Measurements from ENCODE around the gene ST3GAL5.

DNA sequence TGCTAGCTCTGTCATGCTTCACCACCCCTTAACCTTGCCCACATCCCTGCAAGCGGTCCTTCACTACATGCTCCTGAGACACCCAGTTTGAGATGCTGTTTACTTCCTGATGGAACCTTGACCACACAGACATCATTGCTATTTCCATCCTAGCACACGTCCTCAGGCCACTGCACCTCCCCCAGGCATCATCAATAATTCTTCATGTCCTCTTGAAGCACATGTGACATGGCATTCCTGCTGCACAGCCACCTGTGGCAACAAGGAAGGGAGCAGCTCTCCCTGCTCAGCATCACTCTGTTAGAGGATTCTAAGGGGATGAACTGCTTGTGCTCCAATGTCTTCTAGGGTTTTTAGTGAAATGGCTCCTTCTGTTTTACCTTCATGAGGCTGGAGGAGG, 26.1 kb upstream of the ST3GAL5 start:
- TF ChIP-seq POLR2A (IDR thresholded peaks at IDR 0.05; ENCODE audit: low read length) (no peak), GATA1 (IDR thresholded peaks at IDR 0.05; ENCODE audit: low read depth, low read length) (no peak)

Measured in erythroblast (primary cell).